DMS53 treated with DMSO at 0.1 percent for 48 hours (cell line): Measurements from ENCODE around the gene B9D1.

ENCODE experiments used
- DNase-seq: peaks from one replicate; lab custom pipeline; 2025; ENCODE audit not compliant: unreplicated experiment; lab: John Stamatoyannopoulos, UW

Gene B9D1, protein sequence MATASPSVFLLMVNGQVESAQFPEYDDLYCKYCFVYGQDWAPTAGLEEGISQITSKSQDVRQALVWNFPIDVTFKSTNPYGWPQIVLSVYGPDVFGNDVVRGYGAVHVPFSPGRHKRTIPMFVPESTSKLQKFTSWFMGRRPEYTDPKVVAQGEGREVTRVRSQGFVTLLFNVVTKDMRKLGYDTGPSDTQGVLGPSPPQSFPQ

DNA sequence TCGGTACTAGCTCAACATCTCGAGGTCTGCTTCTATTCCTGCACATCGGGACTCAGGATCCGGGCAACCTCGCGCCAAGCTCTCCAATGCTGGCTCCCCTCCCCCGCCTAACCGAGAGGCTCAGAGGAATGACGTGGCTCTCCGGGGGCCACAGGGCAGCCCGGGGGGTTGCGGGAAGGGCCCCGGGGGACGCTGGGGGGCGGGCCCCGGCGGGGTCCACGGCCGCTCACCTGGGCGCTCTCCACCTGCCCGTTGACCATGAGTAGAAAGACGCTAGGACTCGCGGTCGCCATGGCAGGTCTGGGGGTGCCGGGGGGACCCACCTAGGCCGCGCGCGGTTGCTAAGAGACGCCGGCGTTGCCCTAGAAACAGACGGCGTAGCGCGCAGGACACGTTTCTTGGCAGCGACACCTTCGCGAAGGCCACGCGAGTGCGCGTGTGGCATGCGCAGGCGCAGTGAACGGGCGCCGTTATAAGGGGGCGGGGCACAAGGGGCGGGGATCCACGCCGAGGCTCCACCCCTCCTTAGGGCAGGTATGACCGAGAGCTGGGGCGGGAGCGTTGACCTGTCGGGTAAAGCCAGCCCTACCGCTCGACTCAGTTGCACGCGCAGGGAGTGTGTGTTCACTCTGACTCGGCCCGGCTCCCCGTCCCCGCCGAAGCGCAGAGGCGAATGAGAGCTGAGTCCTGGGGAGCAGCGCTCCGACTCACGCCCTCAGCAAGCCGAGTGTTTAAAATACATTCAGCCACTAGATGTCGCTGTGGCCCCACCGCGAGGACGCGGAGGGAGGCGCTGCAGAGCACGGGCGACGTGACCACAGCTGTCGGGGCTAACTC is at the start of gene B9D1:
B9D1 (minus strand) TSS at position 447 of the 837 bp plus-strand sequence; CDS start at position 293, 154 bp downstream.
- peak; percentile 75 for DNase-seq

DNA sequence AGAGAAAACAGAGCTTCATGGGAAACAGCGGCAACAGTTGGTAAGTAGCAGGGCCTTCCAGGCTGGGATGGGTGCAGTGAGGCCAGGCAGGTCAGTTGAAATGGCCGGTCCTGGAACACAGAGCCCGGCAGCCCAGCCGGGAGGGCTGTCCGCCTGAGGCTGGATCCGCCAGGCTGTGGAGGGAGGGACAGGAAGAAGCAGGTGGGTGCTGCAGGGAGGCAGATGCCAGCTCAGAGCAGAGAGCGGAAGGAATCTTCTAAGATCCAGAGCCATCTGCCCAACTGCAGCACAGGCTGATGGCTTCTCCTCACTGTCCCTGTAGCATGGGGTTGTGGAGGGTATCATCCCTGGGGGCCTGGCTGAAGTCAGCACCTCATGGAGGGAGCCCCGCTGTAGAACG is 49.1 kb upstream of the B9D1 start:
- DNase-seq, result no peak

DNA sequence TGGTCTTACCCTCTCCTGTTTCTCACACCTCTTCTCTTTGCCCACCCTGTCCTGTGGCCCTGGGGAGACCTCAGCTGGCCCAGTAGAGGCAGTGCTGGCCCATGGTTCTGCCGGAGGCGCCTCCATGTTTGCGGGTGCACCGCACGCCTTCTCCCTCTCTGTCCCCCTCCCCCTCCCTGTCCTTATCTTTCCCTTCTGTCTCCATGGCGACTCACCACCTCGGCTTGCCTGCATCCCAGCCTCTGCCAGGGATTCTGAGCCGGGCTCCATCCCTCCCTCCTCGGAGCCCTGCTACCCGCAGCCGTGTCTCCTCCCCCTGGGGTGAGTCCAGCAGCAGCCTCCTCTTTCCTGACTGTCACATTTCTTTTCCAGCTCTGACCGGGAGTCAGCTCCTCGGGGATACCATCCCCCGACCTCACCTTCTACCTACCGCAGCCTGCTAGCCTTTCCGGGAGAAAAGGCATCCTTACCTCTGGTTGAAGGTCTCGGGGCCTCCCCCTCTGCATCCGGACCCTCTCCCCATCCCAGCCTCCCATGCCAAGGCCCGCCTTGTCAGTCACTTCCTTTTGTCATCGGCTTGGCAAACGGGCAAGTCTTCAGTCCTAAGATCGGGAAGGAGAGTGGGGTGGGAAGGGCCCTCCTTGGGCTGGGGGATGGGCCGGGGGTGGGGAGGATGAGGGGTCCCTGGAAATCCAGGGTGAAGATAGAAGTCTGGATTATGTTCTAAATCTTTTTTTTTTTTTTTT is 48.5 kb upstream of the B9D1 start, which contains the start of gene RNF112:
RNF112 (plus strand) TSS at position 358 of the 746 bp plus-strand sequence; CDS start at position 535, 177 bp downstream.
- no peak for DNase-seq

DNA sequence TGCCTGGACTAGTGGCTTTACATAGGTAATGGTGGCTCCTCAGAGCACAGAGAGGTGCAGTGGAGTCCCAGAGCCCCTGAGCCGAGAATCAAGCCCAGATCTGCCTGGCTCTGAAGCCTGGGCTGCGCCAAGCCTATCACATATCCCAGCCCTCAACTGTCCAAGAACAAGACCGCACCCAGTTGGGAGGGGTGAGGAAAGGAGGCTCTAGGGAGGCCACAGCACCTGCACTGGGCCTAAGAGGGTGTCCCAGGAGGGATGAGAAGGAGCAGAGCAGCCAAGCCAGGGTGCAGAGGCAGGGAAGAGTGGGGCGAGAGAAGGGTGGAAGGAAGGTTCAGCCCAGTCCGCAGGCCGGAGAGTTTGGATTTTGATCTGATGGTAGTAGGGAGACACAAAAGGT is 47.6 kb upstream of the B9D1 start:
- DNase-seq, result no peak

DNA sequence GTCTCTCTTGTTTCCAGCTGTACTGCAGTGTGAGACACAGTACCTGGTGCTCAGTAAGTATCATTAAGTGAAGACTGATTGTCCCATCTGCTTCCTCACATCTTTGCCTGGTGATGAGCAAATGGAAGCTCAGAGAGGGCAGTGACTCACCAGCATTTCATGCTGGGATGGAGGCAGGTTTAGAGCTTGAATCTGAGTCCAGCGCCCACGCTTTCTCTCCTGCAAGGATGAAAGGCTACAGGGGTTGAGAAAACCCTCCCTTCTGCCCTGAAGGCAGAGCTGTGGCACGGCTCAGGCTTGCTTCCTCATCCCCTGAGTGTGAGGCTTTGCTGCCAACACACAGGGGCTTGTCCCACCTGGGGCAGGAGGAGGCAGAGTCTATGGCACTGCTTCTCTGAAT is 47.0 kb upstream of the B9D1 start:
- no peak for DNase-seq

DNA sequence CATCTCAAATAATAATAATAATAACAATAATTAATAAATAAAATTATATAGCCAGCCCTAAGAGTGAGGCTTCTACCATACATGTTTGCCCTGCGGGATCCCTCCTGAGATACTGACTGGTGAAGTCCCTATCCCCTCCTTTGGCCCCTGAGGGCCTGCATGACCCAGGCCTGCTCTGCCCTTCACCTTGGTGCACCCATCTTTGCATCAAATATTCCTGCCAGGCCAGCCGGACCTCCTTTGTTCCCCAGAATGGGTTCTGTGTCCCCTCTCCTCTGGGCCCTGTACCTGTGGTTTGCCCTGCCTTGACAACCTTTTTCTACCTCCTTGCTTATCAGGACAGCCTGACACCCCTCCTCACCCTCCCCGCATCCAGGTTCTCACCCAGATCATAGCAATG is 46.5 kb upstream of the B9D1 start:
- no peak for DNase-seq

DNA sequence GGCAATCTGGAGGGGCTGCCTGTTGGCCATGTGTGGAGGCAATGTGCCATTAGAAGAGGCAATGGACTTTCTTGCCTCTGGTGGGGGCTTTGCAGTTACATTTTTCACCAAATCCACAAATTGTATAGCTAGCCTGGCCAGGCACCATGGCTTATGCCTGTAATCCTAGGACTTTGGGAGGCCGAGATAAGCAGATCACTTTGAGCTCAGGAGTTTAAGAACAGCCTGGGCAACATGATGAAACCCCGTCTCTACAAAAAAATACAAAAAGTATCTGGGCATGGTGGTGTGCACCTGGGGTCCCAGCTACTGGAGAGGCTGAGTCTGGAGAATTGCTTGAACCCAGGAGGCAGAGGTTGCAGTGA is 45.8 kb upstream of the B9D1 start:
- no peak for DNase-seq

DNA sequence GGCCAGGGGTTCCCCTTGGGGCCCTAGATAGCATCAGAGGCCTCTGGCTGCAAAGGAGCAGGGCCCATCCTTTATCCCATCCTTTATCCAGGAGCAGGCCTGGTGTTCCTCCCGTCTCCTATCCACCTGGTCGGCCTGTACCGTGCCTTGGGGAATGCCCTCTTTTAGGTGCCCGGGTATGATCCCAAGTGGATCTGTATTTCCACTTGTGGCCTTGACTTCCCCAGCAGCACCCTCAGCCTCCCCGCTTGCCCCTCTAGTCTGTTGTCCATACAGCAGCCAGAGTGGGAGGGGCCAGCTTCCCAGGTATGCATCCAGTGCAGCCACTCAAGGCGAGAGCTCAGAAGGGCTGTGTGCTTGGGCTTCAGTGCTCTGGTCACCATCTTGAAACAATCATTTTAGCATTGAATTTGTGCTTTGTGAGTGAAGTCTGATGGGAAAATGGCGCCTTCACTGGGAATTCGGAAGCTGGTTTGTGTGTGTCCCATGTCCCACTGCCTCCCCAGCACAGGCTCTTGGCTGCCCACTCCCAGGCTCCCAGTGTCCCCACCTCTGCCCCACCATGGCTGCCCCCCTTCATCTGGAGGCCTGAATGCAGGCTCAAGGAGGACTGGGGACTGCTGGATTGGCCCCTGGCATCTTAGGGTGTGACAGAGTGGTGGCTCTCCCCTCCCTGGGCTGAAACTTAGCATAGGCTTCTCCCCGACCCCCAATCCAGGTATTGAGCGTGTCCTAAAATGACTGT is 45.2 kb upstream of the B9D1 start:
- no peak for DNase-seq

DNA sequence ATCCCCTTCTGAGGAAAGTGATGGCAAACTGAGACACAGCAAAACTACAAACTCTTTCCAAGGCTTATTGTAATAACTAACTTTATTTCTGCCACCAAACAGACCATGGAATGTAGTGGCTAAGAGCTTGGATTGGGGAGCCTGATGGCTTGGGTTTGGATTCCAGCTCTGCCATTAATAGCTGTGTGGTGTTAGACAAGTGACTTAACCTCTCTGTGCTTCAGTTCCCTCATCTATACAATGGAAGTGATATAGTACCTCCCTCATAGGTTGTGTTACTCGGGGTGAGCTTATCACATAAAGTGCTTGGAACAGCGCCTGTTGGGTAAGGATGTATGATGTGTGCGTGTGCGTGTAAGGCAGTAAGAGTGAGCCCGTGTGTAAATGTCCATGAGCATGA is 42.6 kb upstream of the B9D1 start:
- no peak for DNase-seq

DNA sequence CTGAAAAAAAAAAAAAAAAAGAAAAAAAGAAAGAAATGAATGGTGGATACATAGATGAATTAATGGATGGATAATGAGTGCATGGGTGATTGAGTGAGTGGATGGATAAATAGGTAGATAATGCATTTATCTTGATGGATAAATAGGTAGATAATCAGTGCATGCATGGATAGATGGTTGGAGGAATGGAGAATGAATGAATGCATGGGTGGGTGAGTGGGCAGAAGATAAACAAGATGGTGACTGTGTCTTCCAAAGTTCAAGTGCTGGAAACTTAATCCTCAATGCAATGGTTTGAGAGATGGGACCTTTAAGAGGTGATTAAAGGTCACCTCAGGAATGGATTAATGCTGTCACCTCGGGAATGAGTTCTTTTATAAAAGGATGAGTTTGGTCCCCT is 41.7 kb upstream of the B9D1 start:
- DNase-seq, result no peak

DNA sequence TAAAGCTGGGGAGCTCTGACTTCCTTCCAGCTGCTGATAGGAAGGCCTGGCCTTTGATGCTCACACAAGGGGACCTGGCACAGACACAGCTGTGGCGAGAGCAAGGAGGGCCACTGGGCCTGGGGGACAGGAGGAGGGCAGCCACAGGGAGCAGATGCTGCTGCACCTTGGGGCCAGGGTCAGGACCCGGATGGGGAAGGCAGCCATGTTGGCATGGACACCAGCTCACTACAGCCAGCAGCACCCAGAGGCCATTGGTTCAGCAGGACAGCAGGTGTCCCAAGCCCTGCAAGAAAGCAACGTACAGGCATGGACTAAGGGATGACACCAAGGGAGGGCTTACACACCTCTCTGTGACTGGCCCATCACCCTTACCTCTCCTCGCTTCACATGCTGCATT is 40.5 kb upstream of the B9D1 start:
- no peak for DNase-seq

DNA sequence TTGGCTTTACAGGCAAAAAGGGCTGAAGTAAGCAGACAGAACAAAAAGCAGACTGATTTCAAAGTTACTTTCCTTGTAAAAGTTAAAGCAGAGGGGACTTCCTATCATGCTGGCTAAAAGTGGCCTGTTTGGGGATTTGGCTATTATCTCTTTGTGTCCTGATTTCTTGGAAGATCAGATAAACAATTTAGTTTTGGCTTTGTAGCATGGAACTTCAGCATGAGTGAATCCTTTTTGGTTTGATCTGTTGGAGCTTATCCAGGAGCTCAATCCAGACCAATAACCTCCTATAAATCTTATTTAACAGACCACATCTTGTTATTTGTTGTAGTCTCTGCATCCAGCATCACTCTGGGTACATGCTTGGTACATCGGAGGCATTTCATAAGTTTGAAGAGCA is 39.6 kb upstream of the B9D1 start:
- DNase-seq, result no peak

DNA sequence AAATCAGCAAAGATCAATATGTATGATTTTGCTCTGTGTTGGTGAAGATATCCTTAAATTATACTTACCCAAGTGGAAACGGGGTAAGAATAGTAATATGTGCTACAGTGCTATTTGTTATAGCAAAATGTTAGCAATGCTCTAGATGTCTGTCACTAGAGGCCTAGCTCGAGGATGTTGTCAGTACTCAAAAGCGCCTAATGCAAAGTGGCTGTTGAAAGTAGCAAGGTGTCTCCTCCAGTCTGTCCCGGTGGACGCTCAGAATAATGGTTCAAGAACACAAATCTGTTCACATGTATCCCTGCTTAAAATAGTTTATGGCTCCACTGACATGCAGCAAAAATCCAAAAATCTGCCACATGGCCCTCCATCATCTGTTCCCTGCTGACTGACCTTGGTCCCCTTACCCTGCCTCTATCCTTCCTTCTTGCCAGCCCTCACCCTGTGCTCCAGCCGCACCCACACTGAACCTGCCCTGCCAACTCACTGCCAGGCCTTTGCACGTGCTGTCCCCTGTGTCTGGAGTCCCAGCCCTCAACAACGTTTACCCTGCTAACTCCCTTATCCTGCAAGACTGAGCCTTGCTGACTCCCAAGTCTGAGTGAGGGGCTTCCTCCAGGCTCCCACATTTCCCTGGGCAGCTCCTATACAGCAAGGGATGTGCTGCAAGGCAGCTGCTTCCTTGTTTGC is 38.9 kb upstream of the B9D1 start:
- DNase-seq, result no peak

DNA sequence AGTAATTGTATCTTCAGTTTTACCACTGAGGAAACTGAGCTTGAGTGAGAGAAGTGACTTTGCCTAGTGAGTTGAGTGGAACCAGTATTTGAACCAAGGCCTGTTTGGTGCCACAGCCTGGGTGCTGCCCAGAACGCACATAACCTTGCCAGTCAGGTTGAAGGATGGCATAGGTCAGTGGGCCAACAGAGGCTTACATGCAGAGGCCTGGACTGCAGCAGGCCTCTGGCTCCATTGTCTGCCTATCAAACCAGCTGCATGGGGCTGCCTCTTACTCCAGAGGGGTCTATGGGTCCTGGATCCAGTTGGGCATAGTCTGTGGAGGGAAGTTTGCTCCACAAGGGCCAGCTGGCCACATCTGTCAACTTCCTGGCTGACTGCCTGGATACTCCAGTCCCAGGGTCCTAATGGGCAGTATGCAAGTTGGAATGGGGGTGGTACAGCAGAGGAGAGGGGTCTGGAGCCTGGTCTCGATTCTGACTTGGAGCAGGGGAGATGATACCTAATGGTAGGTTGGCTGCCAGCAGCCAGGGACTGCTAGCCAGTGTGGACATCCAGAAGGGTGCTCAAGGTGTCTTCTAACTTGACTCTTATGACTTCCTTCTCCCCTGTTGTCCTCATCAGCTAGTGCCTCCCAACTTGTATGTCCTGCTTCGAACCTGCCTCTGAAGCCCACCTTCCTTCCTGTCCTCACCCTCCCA is 37.4 kb upstream of the B9D1 start:
- no peak for DNase-seq

DNA sequence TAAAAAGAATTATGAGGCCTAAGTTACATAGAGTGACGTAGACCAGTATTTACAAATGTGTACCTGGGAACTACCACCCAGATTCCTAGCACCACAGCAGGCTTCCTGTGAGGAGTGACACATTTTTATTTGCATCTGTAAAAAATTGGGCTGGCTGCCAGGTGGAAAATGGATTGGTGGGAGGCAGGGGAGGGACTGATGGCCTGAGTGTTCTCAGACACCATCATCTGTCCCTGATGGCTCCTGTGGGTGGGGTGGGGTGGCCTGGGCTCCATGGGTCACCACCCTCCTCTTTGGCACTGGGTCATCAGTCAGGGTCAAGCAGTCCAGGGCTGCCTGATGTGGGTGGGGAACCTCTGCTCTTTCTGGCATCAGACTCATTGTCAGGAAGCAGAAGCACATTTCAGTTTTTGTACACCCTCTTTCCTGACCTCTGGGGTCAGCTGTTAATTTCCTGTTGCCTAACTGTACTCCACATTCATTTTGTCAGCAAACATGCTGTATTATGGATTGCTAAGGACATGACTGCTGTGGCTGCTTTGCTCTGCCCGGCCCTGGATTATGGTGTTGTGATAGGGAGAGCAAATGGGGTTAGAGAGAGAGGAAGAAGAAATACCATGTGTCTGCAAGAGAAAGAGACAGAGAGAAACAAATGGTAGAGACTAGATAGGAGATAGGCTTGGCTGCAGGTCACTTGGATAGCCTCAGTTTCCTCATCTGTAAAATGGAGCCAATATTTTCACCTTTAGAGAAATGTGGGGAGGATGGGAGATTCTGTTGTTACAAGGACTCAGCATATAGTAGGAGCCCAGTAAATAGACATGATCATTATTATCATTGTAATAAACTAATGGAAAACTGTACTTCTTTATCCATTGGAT is 36.0 kb upstream of the B9D1 start:
- DNase-seq, result no peak

DNA sequence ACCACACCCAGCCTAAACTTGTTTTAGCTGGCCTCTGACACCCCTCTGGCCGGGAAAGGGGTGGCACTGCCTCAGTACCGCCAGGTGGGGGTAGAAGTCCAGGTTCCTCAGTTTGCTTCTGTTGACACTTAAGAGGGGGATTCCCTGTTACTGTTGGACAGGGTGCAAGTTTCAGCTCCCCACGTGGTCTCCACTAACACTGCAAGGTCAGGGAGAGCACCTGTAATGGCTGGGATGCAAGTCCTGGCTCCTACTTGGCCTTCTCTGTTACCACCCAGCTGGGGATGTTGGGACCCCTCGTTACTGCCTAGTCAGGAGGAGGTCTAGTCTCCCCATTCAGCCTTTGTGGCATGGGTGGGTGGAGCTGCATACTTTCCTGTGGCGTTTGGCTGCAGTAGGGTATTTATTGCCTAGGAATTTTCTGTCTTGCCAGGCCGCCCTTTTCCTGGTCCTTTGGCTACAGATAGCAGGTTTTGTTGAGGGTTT is 35.1 kb upstream of the B9D1 start:
- DNase-seq, result no peak

DNA sequence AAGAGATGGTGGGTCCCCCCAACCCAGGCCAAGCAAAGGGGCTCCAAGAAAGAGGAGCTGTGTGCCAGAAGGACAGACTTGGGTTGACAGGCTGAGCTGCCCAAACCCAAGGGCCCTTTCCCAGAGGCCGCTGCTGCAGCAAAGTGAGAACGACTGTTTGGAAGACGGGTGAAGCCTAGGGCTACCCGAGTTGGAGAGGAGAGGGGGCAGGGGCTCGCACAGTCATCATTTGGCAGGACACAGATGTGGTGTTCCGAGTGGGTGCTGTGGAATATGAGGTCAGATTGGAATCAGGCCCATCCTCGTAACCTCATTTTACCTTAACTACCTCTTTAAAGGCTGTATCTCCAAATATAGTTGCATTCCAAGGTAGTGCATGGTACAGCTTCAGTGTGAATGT is 29.8 kb upstream of the B9D1 start:
- DNase-seq, result no peak

DNA sequence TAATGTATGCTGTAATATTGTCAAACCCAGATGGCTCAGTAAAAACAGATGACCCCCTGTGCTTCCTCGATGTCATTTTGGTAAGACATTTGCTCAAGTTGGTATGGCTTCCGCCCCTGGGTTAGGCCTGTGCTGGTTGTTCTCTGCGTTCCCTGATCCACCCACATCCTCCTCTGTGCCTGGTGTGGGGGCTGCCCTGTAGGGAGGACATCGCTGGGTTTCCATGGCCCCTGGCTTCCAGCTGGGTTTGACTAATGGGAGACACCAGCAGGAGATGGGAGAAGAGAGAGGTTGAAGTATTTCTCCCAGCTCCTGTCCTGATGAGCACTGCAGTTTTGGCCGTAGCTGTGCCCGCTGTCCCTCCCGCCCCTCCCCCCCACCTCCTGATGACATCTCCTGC is 28.9 kb upstream of the B9D1 start:
- no peak for DNase-seq

DNA sequence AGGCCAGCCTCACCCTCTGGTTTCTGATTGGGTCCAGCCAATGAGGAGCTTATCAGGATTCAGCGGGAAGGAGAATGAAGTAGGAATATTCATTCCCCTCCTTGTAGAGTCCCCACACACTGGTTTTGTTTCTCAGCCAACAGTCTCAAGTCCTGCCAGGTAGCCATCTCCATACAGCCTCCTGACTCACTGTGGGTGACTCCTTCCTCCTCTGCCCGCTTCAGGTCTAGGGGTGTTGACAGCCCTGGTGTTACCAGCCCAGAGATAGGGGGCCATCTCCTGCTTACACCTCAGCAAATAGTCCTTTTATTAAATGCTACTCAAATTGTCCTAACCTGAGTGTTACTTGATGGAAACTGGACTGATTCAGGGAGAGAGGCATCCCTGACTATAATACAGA is 28.4 kb upstream of the B9D1 start:
- DNase-seq, result no peak
